Measurements from ENCODE around the gene MYO3B.

GRCh38 chr2:170598067-170598395 lies 420.1 kb downstream of the MYO3B start:
- TF ChIP-seq BHLHE40 (IDR thresholded peaks at IDR 0.05; ENCODE audit: borderline replicate concordance) (no peak), LEF1 (IDR thresholded peaks at IDR 0.05; ENCODE audit: borderline replicate concordance) (no peak), HDGF (IDR thresholded peaks at IDR 0.05; ENCODE audit: borderline replicate concordance) (no peak), ELF4 (IDR thresholded peaks at IDR 0.05) (no peak), FOXM1 (IDR thresholded peaks at IDR 0.05; ENCODE audit: borderline replicate concordance) (no peak), TARDBP (IDR thresholded peaks at IDR 0.05) (no peak), PKNOX1 (IDR thresholded peaks at IDR 0.05) (no peak), FOXK2 (IDR thresholded peaks at IDR 0.05) (no peak)
